CD4-positive, alpha-beta T cell treated with Interleukin-12 subunit alpha and Interleukin-12 subunit beta, for 1 hour (primary cell): ENCODE results near the gene SPRN.
A peak's percentile ranks its signal among the peaks of the same experiment; 100 is the strongest.
"Not testable (repeated sequence)": the region's sequence is repeated elsewhere in the genome, so short reads cannot be mapped to it uniquely, and the experiment has no call there.

Source experiments
- DNase-seq: peaks from one replicate; pipeline ENCODE4 v3.0.0-alpha.2; 2020

Gene SPRN

DNA sequence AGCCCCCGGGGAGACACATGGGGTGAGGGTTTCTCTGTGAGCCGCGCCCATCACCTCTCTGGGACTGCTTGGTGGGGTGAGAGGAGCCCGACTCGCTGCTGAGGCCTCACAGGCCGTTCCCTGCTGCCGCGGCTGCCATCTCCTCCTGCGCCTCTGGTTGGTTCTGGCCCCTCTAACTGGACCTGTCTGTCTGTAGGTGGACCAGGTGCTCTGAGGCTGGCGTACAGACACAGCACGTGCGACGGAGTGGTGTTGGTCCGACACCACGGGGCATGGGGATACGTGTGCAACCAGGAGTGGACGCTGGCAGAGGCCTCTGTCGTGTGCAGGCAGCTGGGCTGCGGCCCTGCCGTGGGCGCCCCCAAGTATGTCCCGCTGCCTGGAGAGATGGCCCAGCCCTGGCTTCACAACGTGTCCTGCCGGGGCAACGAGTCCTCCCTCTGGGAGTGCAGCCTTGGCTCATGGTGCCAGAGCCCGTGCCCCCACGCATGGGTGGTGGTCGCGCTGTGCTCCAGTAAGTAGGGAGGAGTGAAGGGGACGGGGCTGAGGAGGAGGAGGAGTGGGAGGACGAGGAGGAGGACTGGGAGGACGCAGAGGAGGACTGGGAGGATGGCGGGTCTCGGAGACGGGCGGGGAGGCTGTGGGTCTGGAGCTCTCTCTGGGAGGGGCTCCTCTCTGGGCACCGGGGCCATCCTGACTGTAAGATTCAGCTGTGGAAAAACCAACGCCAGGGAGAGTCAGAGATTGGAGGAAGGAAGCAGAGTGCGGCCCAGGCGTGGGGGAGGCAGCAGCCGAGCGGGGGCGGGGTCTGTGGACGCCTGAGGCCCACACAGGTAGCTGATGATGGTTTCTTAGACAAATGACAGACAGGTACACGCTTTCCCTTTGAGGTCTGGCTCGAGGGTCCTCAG lies 31.9 kb upstream of the SPRN start:
- DNase-seq: no peak

DNA sequence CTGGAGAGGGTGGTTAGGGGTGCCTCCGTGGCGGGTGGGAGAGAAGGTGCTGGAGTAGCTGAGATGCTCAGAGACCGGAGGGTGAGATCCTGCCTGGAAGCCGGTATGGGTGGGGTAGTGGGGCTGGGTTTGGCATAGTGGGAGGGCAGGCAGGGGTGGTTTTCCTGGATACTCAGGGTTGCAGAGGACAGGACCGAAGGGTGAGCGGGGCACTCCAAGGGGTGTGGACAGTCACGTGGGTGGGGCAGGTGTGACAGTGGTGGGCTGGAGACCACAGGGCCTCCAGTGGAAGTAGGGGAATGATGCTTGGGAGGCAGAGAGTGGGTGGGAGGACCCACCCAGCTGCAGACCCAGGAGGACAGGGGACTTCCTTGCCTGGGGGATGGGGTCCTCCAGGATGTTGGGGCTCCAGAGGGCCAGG lies 31.2 kb upstream of the SPRN start:
- no peak for DNase-seq

GRCh38 chr10:133455196-133455595 lies 30.8 kb upstream of the SPRN start:
- no peak for DNase-seq

- no peak for DNase-seq
Observed at GRCh38 chr10:133454204-133454893, 29.9 kb upstream of the SPRN start.

GRCh38 chr10:133453516-133454203 lies 29.2 kb upstream of the SPRN start, which contains the start of gene SCART1:
Gene SCART1, plus strand, starts transcription at chr10:133453945. Its CDS starts 53 bp downstream, at chr10:133453998.
- peak; percentile 37 for DNase-seq

DNA sequence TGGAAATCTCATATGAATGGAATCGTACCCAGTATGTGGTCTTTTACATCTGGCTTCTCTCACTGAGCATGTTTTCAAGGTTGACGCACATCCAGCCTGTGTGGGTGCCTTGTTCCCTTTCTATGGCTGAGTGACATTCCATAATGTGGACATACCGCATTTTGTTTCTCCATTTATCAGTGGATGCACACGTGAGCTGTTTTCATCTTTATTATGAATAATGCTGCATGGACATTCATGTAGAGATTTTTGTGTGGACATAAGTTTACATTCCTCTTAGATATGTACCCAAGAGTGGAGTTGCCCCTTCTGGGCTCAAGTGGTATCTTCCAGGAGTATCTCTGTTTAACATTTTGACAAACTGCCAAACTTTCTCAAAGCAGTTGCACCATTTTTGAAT lies 28.0 kb upstream of the SPRN start:
- no peak for DNase-seq

DNA sequence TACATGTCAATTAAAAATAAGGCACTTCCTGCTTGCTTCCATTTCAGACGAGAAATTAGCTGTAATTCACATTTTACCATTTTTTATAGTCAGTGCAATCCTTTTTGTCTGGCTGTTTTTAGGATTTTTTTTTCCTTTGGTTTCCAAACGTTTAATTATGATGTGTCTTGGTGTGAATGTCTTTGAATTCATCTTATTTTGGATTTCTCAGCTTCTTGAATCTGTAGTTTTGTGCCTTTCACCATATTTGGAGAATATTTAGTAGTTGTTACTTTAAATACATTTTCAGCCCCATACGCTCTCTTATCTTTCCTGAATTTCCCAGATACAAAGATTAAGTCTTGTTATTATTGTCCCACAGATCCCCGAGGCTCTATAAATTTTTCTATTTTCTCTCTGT lies 26.9 kb upstream of the SPRN start:
- DNase-seq: no peak

GRCh38 chr10:133448120-133448519 lies 23.7 kb upstream of the SPRN start:
- no peak for DNase-seq

DNA sequence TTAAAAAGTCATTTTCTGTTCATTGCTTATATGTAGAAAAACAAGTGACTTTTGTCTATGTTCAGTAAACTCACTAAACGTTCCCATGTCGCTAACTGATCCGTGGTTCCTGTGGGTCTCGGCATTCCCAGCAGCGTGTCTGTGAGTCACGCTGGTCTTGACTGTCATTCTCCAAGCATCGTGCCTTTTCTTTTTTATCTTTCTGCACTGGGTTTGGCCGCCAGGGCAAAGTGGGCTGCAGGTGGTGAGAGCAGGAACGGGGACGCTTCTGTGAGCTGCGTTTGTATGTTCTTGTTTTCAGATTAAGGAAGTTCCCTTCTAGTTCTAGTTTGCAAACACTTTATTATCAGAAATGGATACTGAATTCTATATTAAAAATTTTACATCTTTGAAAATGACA lies 22.6 kb upstream of the SPRN start:
- DNase-seq: no peak

DNA sequence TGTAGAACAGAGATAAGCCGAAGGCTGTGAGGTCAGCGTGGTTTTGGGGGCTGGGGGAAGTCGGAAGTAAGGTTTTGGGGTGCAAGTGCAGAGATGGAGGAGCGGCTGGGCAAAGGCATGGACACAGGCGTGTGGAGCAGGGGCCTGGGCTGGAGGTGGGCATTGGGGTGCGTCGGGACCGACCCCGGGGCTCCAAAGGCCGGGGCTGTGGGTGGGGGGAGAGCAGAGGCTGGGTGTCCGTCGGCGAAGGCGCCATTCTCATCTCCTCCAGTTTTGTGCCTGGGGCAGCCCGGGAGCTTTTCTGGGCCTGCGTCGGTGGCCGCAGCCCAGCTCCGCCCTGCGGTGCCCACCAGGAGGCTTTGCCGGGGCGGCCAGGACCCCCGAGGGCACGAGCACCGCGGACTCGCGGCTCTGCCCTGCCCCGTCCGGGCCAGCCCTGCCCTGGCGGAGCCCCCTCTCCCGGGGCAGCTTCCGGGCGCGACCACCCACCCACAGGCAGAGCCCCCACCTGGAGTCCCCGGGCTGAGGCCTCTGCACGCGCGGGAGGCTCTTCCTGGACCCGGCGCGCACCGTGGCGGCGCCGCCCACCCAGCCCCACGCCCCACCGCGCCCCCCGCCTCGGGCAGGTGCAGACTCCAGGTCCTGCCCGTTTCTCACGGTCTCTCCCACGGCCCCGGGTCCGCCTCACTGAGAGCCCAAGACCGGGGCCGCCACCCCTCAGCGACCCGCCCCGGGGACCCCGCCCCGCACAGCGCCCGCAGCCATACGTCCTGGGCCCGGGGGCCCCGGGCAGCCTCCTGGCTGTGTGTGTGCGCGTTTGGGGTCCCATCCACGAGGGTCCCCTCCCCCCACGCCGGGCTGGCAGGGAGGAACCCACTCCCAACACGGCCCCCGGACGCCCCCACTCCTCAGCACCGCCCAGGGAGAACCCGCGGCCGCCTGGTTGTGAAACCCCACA lies 21.6 kb upstream of the SPRN start:
- no peak for DNase-seq

DNA sequence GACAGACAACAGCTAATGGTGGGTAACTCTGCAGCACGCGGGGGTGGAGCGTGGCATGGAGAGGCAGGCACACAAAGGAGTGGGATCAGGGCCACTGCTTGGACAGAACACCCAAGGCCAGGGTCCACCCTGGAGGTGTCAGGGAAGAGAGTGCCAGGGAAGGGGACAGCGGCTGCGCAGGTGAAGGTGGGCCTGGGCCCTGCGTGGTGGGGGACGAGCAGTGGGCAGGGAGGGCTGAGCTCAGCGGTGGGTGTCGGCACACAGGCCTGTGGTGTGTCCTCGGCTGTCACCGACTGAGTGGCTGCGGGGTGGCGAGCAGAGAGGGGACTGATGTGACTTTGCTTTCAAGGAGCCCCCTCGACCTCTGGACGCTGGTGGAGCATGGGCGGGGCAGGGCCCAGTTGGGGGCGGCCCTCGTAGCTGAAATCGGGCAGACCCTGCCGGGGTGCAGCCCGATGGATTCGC lies 20.9 kb upstream of the SPRN start:
- DNase-seq: no peak

- DNase-seq: no peak
Observed at GRCh38 chr10:133444342-133445267, 20.2 kb upstream of the SPRN start.

GRCh38 chr10:133442967-133443924 lies 18.8 kb upstream of the SPRN start:
- no peak for DNase-seq

DNA sequence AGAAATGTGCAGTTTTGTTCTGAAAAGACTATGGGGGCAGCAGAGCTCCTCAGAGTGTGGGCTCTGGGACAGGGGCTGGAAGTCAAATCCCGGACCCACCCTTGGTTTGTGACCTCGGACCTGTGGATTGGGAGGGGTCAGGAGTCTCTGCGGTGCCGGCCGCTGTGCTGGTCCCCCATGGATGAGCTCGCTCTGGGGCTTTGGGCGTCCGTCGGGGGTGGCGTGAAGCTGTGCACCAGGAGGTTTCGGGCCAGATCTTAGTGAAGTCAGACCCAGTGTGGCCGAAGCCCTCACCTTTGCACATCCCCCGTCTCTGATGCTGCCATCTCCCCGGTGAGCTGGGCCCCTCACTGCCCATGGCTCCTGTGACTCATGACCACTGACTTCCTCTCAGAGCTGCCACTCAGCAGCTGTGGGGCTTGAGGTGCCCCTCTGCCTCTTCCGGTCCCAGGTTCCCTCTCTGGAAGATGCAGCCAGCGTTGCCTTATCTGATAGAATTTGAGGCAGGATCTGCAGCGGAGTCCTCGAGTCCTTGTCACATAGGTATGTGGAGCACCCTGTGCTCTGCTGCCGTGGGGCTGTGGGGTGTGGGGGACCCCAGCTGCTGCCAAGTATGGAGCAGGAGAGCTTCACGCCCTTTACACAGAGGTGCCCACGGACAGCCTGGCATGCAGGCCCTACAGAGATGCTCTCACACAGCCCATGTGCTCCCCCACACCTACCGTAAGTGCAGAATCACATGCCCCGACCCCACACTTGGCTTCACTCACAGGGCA lies 18.0 kb upstream of the SPRN start:
- DNase-seq: peak; percentile 38

DNA sequence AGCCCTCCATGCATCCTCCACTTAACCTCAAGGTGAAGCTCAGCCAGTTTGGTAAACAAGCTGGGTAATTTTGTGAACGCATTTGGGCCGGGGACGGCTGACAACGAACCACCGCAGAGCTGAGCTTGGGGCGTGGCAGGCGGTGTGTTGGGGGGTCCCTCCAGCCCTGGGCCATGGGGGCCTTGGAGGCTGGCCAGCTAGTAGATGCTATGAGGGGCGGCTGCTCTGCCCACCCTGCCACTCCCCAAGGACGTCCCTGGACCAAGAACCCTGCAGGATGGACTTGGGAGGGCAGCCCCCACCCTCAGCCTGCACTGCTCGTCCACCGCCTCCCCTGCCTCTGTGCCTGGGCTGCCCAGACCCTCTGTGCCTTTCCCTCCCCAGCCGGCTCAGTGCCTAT lies 17.4 kb upstream of the SPRN start:
- DNase-seq: no peak

DNA sequence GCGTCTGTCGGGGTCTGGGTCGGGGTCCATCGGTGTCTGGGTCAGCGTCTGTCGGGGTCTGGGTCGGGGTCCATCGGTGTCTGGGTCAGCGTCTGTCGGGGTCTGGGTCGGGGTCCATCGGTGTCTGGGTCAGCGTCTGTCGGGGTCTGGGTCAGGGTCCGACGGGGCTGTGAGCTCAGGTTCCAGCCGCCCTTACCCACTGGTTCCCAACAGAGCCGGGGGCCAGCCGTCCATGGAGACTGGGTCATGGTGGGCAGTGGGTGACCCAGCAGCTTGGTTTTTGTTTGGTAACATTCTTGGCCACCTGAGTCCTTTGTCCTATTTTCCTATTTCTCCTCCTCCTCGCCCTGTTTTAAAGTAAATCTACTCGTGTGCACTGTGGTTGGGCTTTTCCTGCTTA lies 16.9 kb upstream of the SPRN start:
- DNase-seq: not testable (repeated sequence)

GRCh38 chr10:133440633-133441285 lies 16.3 kb upstream of the SPRN start:
- DNase-seq: no peak
